ENCODE data around the gene TOP3B. TPM values are rescaled to one million over a fixed set of nuclear protein-coding genes. Genes with fewer than 3 reads are reported as not detected.
A peak's percentile ranks its signal among the peaks of the same experiment; 100 is the strongest.

TOP3B gene
- total RNA-seq, 2 donors from 2014 or later: 26.0 to 40.4 TPM

DNA sequence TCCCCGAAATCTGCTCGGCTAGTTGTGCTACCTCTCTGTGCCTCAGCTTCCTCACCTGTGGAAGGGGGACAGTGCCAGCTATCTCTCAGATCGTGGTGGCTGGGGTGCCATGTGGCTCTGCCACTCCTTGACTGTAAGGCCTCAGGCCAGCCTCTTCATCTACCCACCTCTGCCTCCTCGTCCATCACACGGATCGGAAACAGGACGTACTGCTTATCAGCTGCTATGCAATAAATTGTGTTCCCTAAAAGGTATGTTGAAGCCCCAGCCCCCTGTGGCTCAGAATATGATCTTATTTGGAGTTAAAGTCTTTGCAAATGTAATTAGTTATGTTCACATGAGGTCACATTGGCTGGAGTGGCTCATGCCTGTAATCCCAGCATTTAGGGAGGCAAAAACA, 37.7 kb downstream of the TOP3B start:
- no peaks in the 10 kb centered on the region for H3K9me3 ChIP-seq
- TF ChIP-seq, protein P1, sequence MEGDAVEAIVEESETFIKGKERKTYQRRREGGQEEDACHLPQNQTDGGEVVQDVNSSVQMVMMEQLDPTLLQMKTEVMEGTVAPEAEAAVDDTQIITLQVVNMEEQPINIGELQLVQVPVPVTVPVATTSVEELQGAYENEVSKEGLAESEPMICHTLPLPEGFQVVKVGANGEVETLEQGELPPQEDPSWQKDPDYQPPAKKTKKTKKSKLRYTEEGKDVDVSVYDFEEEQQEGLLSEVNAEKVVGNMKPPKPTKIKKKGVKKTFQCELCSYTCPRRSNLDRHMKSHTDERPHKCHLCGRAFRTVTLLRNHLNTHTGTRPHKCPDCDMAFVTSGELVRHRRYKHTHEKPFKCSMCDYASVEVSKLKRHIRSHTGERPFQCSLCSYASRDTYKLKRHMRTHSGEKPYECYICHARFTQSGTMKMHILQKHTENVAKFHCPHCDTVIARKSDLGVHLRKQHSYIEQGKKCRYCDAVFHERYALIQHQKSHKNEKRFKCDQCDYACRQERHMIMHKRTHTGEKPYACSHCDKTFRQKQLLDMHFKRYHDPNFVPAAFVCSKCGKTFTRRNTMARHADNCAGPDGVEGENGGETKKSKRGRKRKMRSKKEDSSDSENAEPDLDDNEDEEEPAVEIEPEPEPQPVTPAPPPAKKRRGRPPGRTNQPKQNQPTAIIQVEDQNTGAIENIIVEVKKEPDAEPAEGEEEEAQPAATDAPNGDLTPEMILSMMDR (IDR thresholded peaks at IDR 0.05): no peak

DNA sequence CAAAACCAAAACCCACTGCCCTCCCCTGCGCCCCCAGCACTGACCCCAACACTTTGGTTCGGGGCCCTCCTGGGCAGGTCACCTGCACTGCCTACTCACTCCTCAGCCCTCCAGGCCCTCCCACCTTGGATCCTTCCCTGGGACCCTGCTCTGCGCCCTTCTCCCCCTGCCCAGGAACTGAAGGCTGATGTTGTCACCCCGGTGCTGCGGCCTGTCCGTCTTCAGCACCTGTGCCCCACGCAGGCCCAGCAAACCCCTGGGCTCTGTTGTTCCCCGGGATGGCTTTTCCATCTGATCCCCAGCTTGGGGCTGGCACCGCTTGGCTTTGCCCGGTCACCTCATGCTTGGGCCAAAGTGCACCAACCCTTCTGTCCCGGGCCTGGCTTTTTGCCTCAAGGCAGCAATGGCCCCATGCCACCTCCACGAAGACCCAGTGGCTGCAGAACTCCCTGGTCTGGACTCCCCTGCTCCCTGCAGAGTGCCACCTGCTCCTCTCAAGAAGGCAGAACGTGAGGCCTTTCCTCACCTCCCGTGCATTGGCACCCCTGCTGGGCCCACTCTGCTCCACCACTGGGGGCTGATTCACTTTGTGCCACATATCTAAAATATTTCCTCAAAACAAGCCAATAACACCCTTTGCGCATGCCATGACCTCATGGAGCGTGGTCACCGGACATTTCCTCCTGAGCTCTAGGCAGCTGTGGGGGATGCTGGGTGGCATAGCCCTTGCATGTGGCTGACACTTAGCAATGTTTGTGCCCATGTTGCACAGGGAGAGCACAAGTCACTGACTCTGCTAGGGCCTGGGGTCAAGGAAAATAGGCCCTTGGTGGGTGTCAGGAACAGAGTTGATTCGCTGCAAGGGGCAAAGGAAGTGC, 38.8 kb downstream of the TOP3B start:
- peaks cover 30 to 51% of the 10 kb centered on the region in 2 donors for H3K4me1 ChIP-seq (ENCODE audit: control insufficient read depth in 1 of 2, low read depth in 2 of 2)
- TF ChIP-seq, protein P1 (IDR thresholded peaks at IDR 0.05): no peak
- ATAC-seq (ENCODE audit: insufficient number of reproducible peaks, low FRiP score, low read depth) (no peak), DNase-seq (ENCODE audit: low spot score) (no peak)
- H3K36me3 ChIP-seq: peaks cover 11% of the 10 kb centered on the region
- no peaks in the 10 kb centered on the region for H3K9me3 ChIP-seq
- no peak overlapping the region for H3K4me3 ChIP-seq
- no peaks in the 10 kb centered on the region for H3K27me3 ChIP-seq (replicated peaks; ENCODE audit: insufficient read depth)
- H3K27ac ChIP-seq: peak overlapping the region; percentile 60 to 64

More for the DNA sequence above, 37.7 kb downstream of the TOP3B start:
- Histone ChIP-seq H3K36me3 (peaks cover 11% of the 10 kb centered on the region), H3K27me3 (replicated peaks; ENCODE audit: insufficient read depth) (no peaks in the 10 kb centered on the region), H3K4me3 (no peak overlapping the region), H3K27ac (no peak overlapping the region), H3K4me1 (ENCODE audit: control insufficient read depth in 1 of 2, low read depth in 2 of 2) (peaks cover 30 to 43% of the 10 kb centered on the region in 2 donors)
- DNase-seq (ENCODE audit: low spot score) (no peak), ATAC-seq (ENCODE audit: insufficient number of reproducible peaks, low FRiP score, low read depth) (no peak)

DNA sequence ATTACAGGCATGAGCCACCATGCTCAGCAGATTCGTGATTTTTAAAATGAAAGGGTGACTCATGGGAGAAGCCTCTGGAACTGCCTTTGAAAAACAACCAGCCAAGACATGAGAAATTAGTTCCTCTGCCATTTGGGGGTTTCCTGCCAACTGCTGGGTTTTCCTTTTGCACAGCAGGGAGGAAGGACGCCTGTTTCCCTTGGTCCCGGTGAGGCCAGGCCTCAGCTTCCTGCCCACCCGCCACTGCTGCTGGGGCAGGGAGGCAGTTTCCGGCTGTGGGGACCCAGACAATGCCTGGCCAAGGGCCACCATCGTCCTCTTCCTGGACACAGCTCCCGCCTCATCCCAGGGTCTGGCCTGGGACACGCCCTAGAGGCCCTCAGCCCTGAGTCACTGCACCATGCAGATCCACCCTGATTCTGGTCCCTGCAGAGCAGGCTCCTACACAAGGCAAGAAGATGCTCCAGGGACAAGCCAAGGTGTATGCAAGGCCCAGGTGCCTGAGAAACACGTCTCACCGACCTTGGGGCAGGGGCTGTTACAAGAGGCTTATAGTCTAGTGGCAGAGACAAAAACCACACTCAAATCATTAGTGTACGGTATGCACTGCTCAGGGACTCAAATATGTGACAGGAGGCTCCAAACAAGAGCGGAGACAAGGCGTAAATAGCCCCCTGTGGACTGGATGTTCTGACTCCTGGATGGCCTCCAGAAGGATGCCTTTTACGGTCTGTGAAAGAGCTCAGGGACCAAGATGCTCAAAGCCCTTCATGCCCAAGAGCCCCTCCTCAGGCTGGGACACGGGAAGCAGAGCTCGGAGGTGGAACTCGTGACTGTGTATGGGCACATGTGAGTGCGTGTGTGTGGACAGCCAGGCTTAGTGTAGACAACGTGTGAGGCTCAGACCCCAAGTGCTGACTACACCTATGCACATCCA, 39.9 kb downstream of the TOP3B start:
- peak overlapping the region; percentile 60 to 64 for H3K27ac ChIP-seq

DNA sequence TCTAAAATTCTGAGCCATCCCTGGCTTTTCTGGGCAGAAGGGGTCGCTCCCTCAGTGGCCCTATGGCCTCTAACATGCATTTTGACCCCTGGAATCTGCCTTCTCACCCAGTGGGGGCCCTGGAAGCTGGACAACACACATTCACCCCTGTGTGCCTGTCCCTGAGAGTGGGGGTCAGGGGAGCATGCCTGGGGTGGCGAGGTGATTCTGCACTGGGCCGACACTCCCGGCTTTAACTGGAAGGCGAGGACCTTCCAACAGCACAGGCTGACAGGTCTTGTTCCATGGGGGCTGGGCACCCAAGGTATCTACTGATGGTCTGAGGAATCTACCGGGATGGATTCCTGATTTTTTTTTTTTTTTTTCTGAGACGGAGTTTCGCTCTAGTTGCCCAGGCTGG, 40.7 kb downstream of the TOP3B start:
- Histone ChIP-seq H3K4me1 (ENCODE audit: control insufficient read depth in 1 of 2, low read depth in 2 of 2) (peaks cover 26 to 53% of the 10 kb centered on the region in 2 donors), H3K27me3 (replicated peaks; ENCODE audit: insufficient read depth) (no peaks in the 10 kb centered on the region)
- ATAC-seq (ENCODE audit: insufficient number of reproducible peaks, low FRiP score, low read depth): no peak

More for the DNA sequence above, 39.9 kb downstream of the TOP3B start:
- Histone ChIP-seq H3K4me3 (peak overlapping the region; percentile 13), H3K27me3 (replicated peaks; ENCODE audit: insufficient read depth) (no peaks in the 10 kb centered on the region), H3K4me1 (ENCODE audit: control insufficient read depth in 1 of 2, low read depth in 2 of 2) (peaks cover 27 to 53% of the 10 kb centered on the region in 2 donors), H3K9me3 (no peaks in the 10 kb centered on the region), H3K36me3 (peaks cover 11% of the 10 kb centered on the region)
- TF ChIP-seq, protein P1 (IDR thresholded peaks at IDR 0.05): no peak
- ATAC-seq (ENCODE audit: insufficient number of reproducible peaks, low FRiP score, low read depth) (no peak), DNase-seq (ENCODE audit: low spot score) (no peak)

More for the DNA sequence above, 40.7 kb downstream of the TOP3B start:
- Histone ChIP-seq H3K9me3 (no peaks in the 10 kb centered on the region), H3K36me3 (peaks cover 11% of the 10 kb centered on the region), H3K4me3 (peak overlapping the region; percentile 13), H3K27ac (peak overlapping the region; percentile 60 to 64)
- no peak for DNase-seq (ENCODE audit: low spot score)
- TF ChIP-seq, protein P1 (IDR thresholded peaks at IDR 0.05): no peak

Measured in thoracic aorta (tissue), 2 donors.